B cell (primary cell): Measurements from ENCODE around the gene SMURF1. TPM values are rescaled to one million over a fixed set of nuclear protein-coding genes. Genes with fewer than 3 reads are reported as not detected.

Experiments used
- ATAC-seq: fragments of 200-7000 bp; cut with Tn5 transposase; one replicate; pipeline ENCODE4 v1.10.0; 2021; ENCODE audit warnings: low read depth, mild to moderate bottlenecking, moderate number of reproducible peaks, moderate library complexity
- CTCF ChIA-PET: fragments of 350-600 bp; sonication (Branson Sonifier 250); formaldehyde crosslinking; loops from one replicate; lab custom pipeline; 2021; ENCODE audit warnings: antibody characterized with exemption, inconsistent platforms; lab: Charles Lee
- POLR2A ChIA-PET: fragments of 350-600 bp; sonication (Branson Sonifier 250); formaldehyde crosslinking; loops from one replicate; lab custom pipeline; 2021; ENCODE audit warnings: antibody characterized with exemption; lab: Charles Lee
- DNase-seq: peaks from one replicate; pipeline ENCODE4 v3.0.0; 2013
- H2AFZ ChIP-seq: 2 replicates; pipeline ENCODE4 v1.6.1; 2012; ENCODE audit warnings: mild to moderate bottlenecking, low read depth, low read length; ENCODE audit not compliant: insufficient read depth, poor library complexity, severe bottlenecking
- H3K27ac ChIP-seq, 2 donors: 1 replicate in 1 of 2; 2 replicates in 1 of 2; pipeline ENCODE4 v1.5.1; 2012 to 2013; ENCODE audit warnings: low read length in 2 of 2, mild to moderate bottlenecking in 2 of 2, moderate library complexity in 1 of 2
- H3K27me3 ChIP-seq, 4 experiments: fragments of 200-600 bp in 1 of 4; sonication (generic) in 1 of 4; replicated peaks in 1 of 4; 1 replicate in 2 of 4; 2 replicates in 2 of 4; pipeline versions ENCODE4 v1.6.1 to v1.7.0; 2013 to 2016; ENCODE audit warnings: low read length in 3 of 4, mild to moderate bottlenecking in 2 of 4, mixed read lengths in 1 of 4, moderate library complexity in 1 of 4; ENCODE audit not compliant: insufficient read depth in 4 of 4, control insufficient read depth in 3 of 4; ENCODE audit errors: control extremely low read depth in 1 of 4
- H3K36me3 ChIP-seq, 2 experiments: replicated peaks in 1 of 2; 1 replicate in 1 of 2; 2 replicates in 1 of 2; pipeline versions ENCODE4 v1.6.1 to v1.7.1; 2013; ENCODE audit warnings: low read length in 1 of 2; ENCODE audit not compliant: insufficient read depth in 2 of 2, control insufficient read depth in 1 of 2; ENCODE audit errors: control extremely low read depth in 1 of 2, extremely low read depth in 1 of 2
- H3K4me1 ChIP-seq, 2 donors: fragments of 200-600 bp in 1 of 2; sonication (generic) in 1 of 2; 1 replicate in 1 of 2; 2 replicates in 1 of 2; pipeline versions ENCODE4 v1.5.1 to v1.6.1; 2013 to 2017; ENCODE audit warnings: low read length in 2 of 2; ENCODE audit not compliant: control insufficient read depth in 2 of 2, insufficient read depth in 2 of 2
- H3K4me2 ChIP-seq: replicated peaks from 2 replicates; pipeline ENCODE3; 2012; ENCODE audit warnings: mild to moderate bottlenecking, low read depth, low read length; ENCODE audit not compliant: poor library complexity, severe bottlenecking
- H3K4me3 ChIP-seq, 5 experiments: fragments of 200-600 bp in 1 of 5; sonication (generic) in 1 of 5; 1 replicate in 3 of 5; 2 replicates in 2 of 5; pipeline versions ENCODE4 v1.5.1 to v1.7.0; 2011 to 2016; ENCODE audit warnings: low read length in 4 of 5, mild to moderate bottlenecking in 4 of 5, low read depth in 2 of 5, control low read depth in 1 of 5, moderate library complexity in 1 of 5; ENCODE audit not compliant: insufficient read depth in 1 of 5; ENCODE audit errors: control extremely low read depth in 1 of 5, extremely low read depth in 1 of 5
- H3K79me2 ChIP-seq: fragments of 200-600 bp; sonication (generic); one replicate; pipeline ENCODE4 v1.6.0; 2016; ENCODE audit warnings: low read length; ENCODE audit not compliant: control insufficient read depth, insufficient read depth
- H3K9ac ChIP-seq: fragments of 200-600 bp; sonication (generic); 2 replicates; pipeline ENCODE4 v1.6.1; 2017; ENCODE audit warnings: mild to moderate bottlenecking, low read length, moderate library complexity
- H3K9me3 ChIP-seq, 3 donors: one replicate each; pipeline versions ENCODE4 v1.6.1 to v1.7.1; 2013; ENCODE audit warnings: low read length in 2 of 3; ENCODE audit not compliant: control insufficient read depth in 2 of 3, insufficient read depth in 1 of 3; ENCODE audit errors: control extremely low read depth in 1 of 3
- H4K20me1 ChIP-seq: 2 replicates; pipeline ENCODE4 v1.6.0; 2012; ENCODE audit warnings: mild to moderate bottlenecking, low read length; ENCODE audit not compliant: insufficient read depth, control insufficient read depth, poor library complexity, severe bottlenecking
- H3K27ac Mint-ChIP-seq: one replicate; pipeline ENCODE4 v1.8.0; 2021; ENCODE audit warnings: mixed read lengths
- H3K27me3 Mint-ChIP-seq: one replicate; pipeline ENCODE4 v1.8.0; 2021; ENCODE audit warnings: mixed read lengths
- H3K4me1 Mint-ChIP-seq: one replicate; pipeline ENCODE4 v1.8.0; 2021; ENCODE audit warnings: mixed read lengths
- H3K4me3 Mint-ChIP-seq: one replicate; pipeline ENCODE4 v1.8.0; 2021; ENCODE audit warnings: mixed read lengths
- H3K9me3 Mint-ChIP-seq: one replicate; pipeline ENCODE4 v1.8.0; 2022; ENCODE audit warnings: mixed read lengths; ENCODE audit not compliant: insufficient read depth
- CTCF ChIP-seq: fragments of 200-600 bp; IDR thresholded peaks from one replicate; pipeline ENCODE4 v1.8.0; 2022; ENCODE audit warnings: antibody characterized with exemption, mild to moderate bottlenecking
- EZH2 ChIP-seq: IDR thresholded peaks from 2 replicates; pipeline ENCODE4 v1.6.1; 2012; ENCODE audit warnings: borderline replicate concordance, low read depth, mild to moderate bottlenecking, moderate library complexity, low read length; ENCODE audit not compliant: insufficient read depth, poor library complexity, severe bottlenecking
- WGBS: methylation state at CpG from one replicate; pipeline ENCODE4 v1.1.5; 2013; ENCODE audit warnings: missing lambda C conversion rate; ENCODE audit not compliant: insufficient coverage; 5-methylcytosine and 5-hydroxymethylcytosine counted together
- intact Hi-C: fragments of 100-400 bp; cut with micrococcal nuclease; formaldehyde crosslinking; loops from one replicate; pipeline ENCODE4 v1.10.0; 2022
- polyA plus RNA-seq: library from polyadenylated mRNA; depleted of rRNA; stranded (reverse); fragments of >200 nt; gene quantifications from 2 replicates; pipeline ENCODE4 v1.2.3, GENCODE V29; 2012
- total RNA-seq, 2 donors: library from RNA; stranded (reverse); fragments of 120-200 nt in 1 of 2; gene quantifications; 1 replicate in 1 of 2; 2 replicates in 1 of 2; pipeline versions ENCODE4 v1.2.3 to v1.2.4, GENCODE V29; 2013 to 2022

Gene SMURF1
- total and polyA plus RNA-seq, 2 donors (not counting 1 experiment from before 2014, with no cell fraction given), result 7.5 to 28.6 TPM

- peaks cover 41% of the 10 kb centered on the region for H3K4me1 Mint-ChIP-seq
- no peaks in the 10 kb centered on the region for H3K27me3 Mint-ChIP-seq
- H3K4me3 ChIP-seq, result no peak overlapping the region
- no peaks in the 10 kb centered on the region for H3K9me3 ChIP-seq
- no peaks in the 10 kb centered on the region for H3K36me3 ChIP-seq
- no peaks in the 10 kb centered on the region for H3K9me3 Mint-ChIP-seq
- no peak overlapping the region for H3K27ac ChIP-seq
- no peak overlapping the region for H3K9ac ChIP-seq
- H4K20me1 ChIP-seq, result peaks cover 59% of the 10 kb centered on the region
- H3K79me2 ChIP-seq, result peaks cover 92% of the 10 kb centered on the region
- no peak for TF ChIP-seq EZH2
- TF ChIP-seq CTCF, result no peak
- no peaks in the 10 kb centered on the region for H3K27me3 ChIP-seq
- WGBS, result no CpG with 5 or more reads among the region's 6 CpGs
- H3K4me3 Mint-ChIP-seq, result no peak overlapping the region
- H3K27ac Mint-ChIP-seq, result no peak overlapping the region
- no peak for DNase-seq
- ChIA-PET CTCF (interaction anchor here (1.6 kb wide), 1 partner anchor 9 kb away, joined by 3 read pairs; no protein-coding TSS in a partner anchor), POLR2A (interaction anchor here (0.6 kb wide), 1 partner anchor 248 kb away, joined by 3 read pairs; no protein-coding TSS in a partner anchor)
- peaks cover 10 to 11% of the 10 kb centered on the region in 2 donors for H3K4me1 ChIP-seq
- intact Hi-C loops, result no loop called here
- H2AFZ ChIP-seq, result no peak overlapping the region
- no peak overlapping the region for H3K4me2 ChIP-seq
- no peak for ATAC-seq
Measured at GRCh38 chr7:99127636-99128035, 16.3 kb downstream of the SMURF1 start.

GRCh38 chr7:99126921-99127553, 16.9 kb downstream of the SMURF1 start:
- no peak for TF ChIP-seq CTCF
- TF ChIP-seq EZH2, result no peak
- Histone ChIP-seq H4K20me1 (peaks cover 54% of the 10 kb centered on the region), H3K27me3 (no peaks in the 10 kb centered on the region), H3K79me2 (peaks cover 89% of the 10 kb centered on the region), H3K36me3 (no peaks in the 10 kb centered on the region), H2AFZ (no peak overlapping the region), H3K27ac (no peak overlapping the region), H3K9ac (no peak overlapping the region), H3K9me3 (no peaks in the 10 kb centered on the region), H3K4me2 (no peak overlapping the region), H3K4me1 (peaks cover 10 to 11% of the 10 kb centered on the region in 2 donors), H3K4me3 (no peak overlapping the region)
- H3K4me1 Mint-ChIP-seq, result peaks cover 36% of the 10 kb centered on the region
- H3K27ac Mint-ChIP-seq, result no peak overlapping the region
- WGBS, result 84% methylated on average over 11 of the region's 14 CpGs
- ChIA-PET POLR2A (interaction anchor here (0.6 kb wide), 1 partner anchor 247 kb away, joined by 3 read pairs; no protein-coding TSS in a partner anchor), CTCF (interaction anchor here (1.6 kb wide), 1 partner anchor 10 kb away, joined by 3 read pairs; no protein-coding TSS in a partner anchor)
- H3K4me3 Mint-ChIP-seq, result no peak overlapping the region
- no peaks in the 10 kb centered on the region for H3K27me3 Mint-ChIP-seq
- DNase-seq (no peak), ATAC-seq (no peak)
- no peaks in the 10 kb centered on the region for H3K9me3 Mint-ChIP-seq
- intact Hi-C loops, result no loop called here
